PC-3 (cell line): Measurements from ENCODE around the gene SLC24A3. TPM values are rescaled to one million over a fixed set of nuclear protein-coding genes. Genes with fewer than 3 reads are reported as not detected.

Source experiments
- ATAC-seq: fragments of 200-7000 bp; cut with Tn5 transposase; 2 replicates; pipeline ENCODE4 v1.9.1; 2020; ENCODE audit warnings: mild to moderate bottlenecking, moderate library complexity
- BruUV-seq: library from RNA; stranded (reverse); fragments of 400-500 nt; replicated peaks from 2 replicates; lab custom pipeline; 2021; lab: Mats Ljungman, UMichigan
- CTCF ChIA-PET: fragments of 300-600 bp; sonication (Branson Sonifier 250); formaldehyde crosslinking; loops from one replicate; lab custom pipeline; 2022; ENCODE audit warnings: antibody characterized with exemption; lab: Charles Lee
- POLR2A ChIA-PET: fragments of 300-600 bp; sonication (Branson Sonifier 250); formaldehyde crosslinking; loops from one replicate; lab custom pipeline; 2022; ENCODE audit warnings: antibody characterized with exemption; ENCODE audit not compliant: unreplicated experiment; lab: Charles Lee
- DNase-seq: peaks from one replicate; pipeline ENCODE4 v3.0.0-alpha.2; 2015
- H2AFZ ChIP-seq: fragments of 300-600 bp; sonication (generic); 2 replicates; pipeline ENCODE4 v1.6.0; 2016; ENCODE audit warnings: antibody characterized with exemption, low read length
- H3F3A ChIP-seq: fragments of 300-600 bp; sonication (generic); one replicate; pipeline ENCODE4 v1.6.0; 2017; ENCODE audit warnings: antibody characterized with exemption, low read length, control low read depth, mild to moderate bottlenecking; ENCODE audit not compliant: unreplicated experiment
- H3K27ac ChIP-seq: fragments of 300-600 bp; sonication (generic); 2 replicates; pipeline ENCODE4 v1.5.1; 2016; ENCODE audit warnings: mild to moderate bottlenecking, low read length
- H3K27me3 ChIP-seq: fragments of 300-600 bp; sonication (generic); 2 replicates; pipeline ENCODE4 v1.6.1; 2016; ENCODE audit warnings: low read length, mixed read lengths
- H3K36me3 ChIP-seq: fragments of 300-600 bp; sonication (generic); 2 replicates; pipeline ENCODE4 v1.6.1; 2016; ENCODE audit warnings: low read depth, mixed run types, low read length, mixed read lengths
- H3K4me1 ChIP-seq: fragments of 300-600 bp; sonication (generic); 2 replicates; pipeline ENCODE4 v1.5.1; 2016; ENCODE audit warnings: low read length; ENCODE audit not compliant: insufficient read depth
- H3K4me2 ChIP-seq: fragments of 300-600 bp; sonication (generic); 2 replicates; pipeline ENCODE4 v1.6.0; 2016; ENCODE audit warnings: low read length
- H3K4me3 ChIP-seq: fragments of 300-600 bp; sonication (generic); 2 replicates; pipeline ENCODE4 v1.5.1; 2016; ENCODE audit warnings: mild to moderate bottlenecking, low read length, mixed read lengths
- H3K79me2 ChIP-seq: fragments of 300-600 bp; sonication (generic); 2 replicates; pipeline ENCODE4 v1.6.1; 2017; ENCODE audit warnings: low read length, mixed read lengths
- H3K9ac ChIP-seq: fragments of 300-600 bp; sonication (generic); 2 replicates; pipeline ENCODE4 v1.6.0; 2016; ENCODE audit warnings: mild to moderate bottlenecking, low read length
- H3K9me2 ChIP-seq: fragments of 300-600 bp; sonication (generic); replicated peaks from 2 replicates; pipeline ENCODE4 v1.6.1; 2016; ENCODE audit warnings: mixed run types, low read length, mixed read lengths
- H3K9me3 ChIP-seq: fragments of 300-600 bp; sonication (generic); 2 replicates; pipeline ENCODE4 v1.6.1; 2016; ENCODE audit warnings: low read length, mixed read lengths
- H4K20me1 ChIP-seq: fragments of 300-600 bp; sonication (generic); 2 replicates; pipeline ENCODE4 v1.6.1; 2016; ENCODE audit warnings: low read length, mixed read lengths
- CTCF ChIP-seq: fragments of 300-600 bp; sonication (generic); conservative IDR thresholded peaks from 2 replicates; pipeline ENCODE4 v1.5.1; 2017; ENCODE audit warnings: antibody characterized with exemption, low read depth, mild to moderate bottlenecking, low read length
- EZH2 ChIP-seq: fragments of 300-600 bp; sonication (generic); IDR thresholded peaks from one replicate; pipeline ENCODE4 v1.6.1; 2017; ENCODE audit warnings: antibody characterized with exemption, mild to moderate bottlenecking, low read length; ENCODE audit not compliant: unreplicated experiment
- EZH2phosphoT487 ChIP-seq: fragments of 300-600 bp; sonication (generic); IDR thresholded peaks from 2 replicates; pipeline ENCODE4 v1.6.1; 2018; ENCODE audit warnings: mild to moderate bottlenecking, antibody characterized with exemption, low read length, borderline replicate concordance
- intact Hi-C: fragments of 100-400 bp; cut with micrococcal nuclease; formaldehyde crosslinking; loops from 2 replicates; pipeline ENCODE4 v1.9.0; 2023
- total RNA-seq: library from RNA; depleted of rRNA; stranded (reverse); fragments of >200 nt; gene quantifications from 2 replicates; pipeline ENCODE4 v1.2.3, GENCODE V29; 2014

The SLC24A3 gene
- total RNA-seq, 1 experiment from 2014 or later, result 0.11 TPM

- no peak for ATAC-seq
- no peak for TF ChIP-seq CTCF
- no peak for TF ChIP-seq EZH2
- TF ChIP-seq EZH2phosphoT487, result no peak
- Histone ChIP-seq H3K4me1 (no peaks in the 10 kb centered on the region), H4K20me1 (no peaks in the 10 kb centered on the region), H3K27me3 (peaks cover 28% of the 10 kb centered on the region), H3F3A (no peaks in the 10 kb centered on the region), H2AFZ (no peak overlapping the region), H3K9me2 (no peaks in the 10 kb centered on the region), H3K9ac (no peak overlapping the region), H3K27ac (no peak overlapping the region), H3K79me2 (no peaks in the 10 kb centered on the region), H3K36me3 (no peaks in the 10 kb centered on the region), H3K9me3 (no peaks in the 10 kb centered on the region), H3K4me3 (no peak overlapping the region), H3K4me2 (no peak overlapping the region)
- no TSS peak for BruUV-seq
- DNase-seq, result no peak
- CTCF ChIA-PET, result no interaction called here
- POLR2A ChIA-PET, result no interaction called here
- intact Hi-C loops, result no loop called here
Observed at GRCh38 chr20:19482726-19483125, 270.3 kb downstream of the SLC24A3 start.

- TF ChIP-seq CTCF, result no peak
- TF ChIP-seq EZH2phosphoT487, result no peak
- TF ChIP-seq EZH2, result no peak
- H3K9me3 ChIP-seq, result no peaks in the 10 kb centered on the region
- no peak overlapping the region for H3K9ac ChIP-seq
- H3K27me3 ChIP-seq, result peaks cover 27% of the 10 kb centered on the region
- no peak overlapping the region for H2AFZ ChIP-seq
- H3K4me3 ChIP-seq, result no peak overlapping the region
- no peak overlapping the region for H3K4me2 ChIP-seq
- intact Hi-C loops, result no loop called here
- ATAC-seq, result no peak
- no peaks in the 10 kb centered on the region for H3F3A ChIP-seq
- DNase-seq, result no peak
- H3K79me2 ChIP-seq, result no peaks in the 10 kb centered on the region
- H3K9me2 ChIP-seq, result no peaks in the 10 kb centered on the region
- no peaks in the 10 kb centered on the region for H3K36me3 ChIP-seq
- ChIA-PET POLR2A (no interaction called here), CTCF (no interaction called here)
- H3K4me1 ChIP-seq, result no peaks in the 10 kb centered on the region
- no peak overlapping the region for H3K27ac ChIP-seq
- no TSS peak for BruUV-seq
- H4K20me1 ChIP-seq, result no peaks in the 10 kb centered on the region
Observed at GRCh38 chr20:19483309-19483708, 270.9 kb downstream of the SLC24A3 start.

GRCh38 chr20:19486446-19486845, 274.0 kb downstream of the SLC24A3 start:
- ChIA-PET POLR2A (no interaction called here), CTCF (no interaction called here)
- no peak overlapping the region for H3K4me3 ChIP-seq
- intact Hi-C loops, result no loop called here
- no TSS peak for BruUV-seq
- H3F3A ChIP-seq, result no peaks in the 10 kb centered on the region
- no peak overlapping the region for H2AFZ ChIP-seq
- H3K27me3 ChIP-seq, result peaks cover 42% of the 10 kb centered on the region
- ATAC-seq (no peak), DNase-seq (no peak)
- no peaks in the 10 kb centered on the region for H3K9me2 ChIP-seq
- H3K9ac ChIP-seq, result no peak overlapping the region
- no peaks in the 10 kb centered on the region for H3K9me3 ChIP-seq
- no peak overlapping the region for H3K4me2 ChIP-seq
- no peaks in the 10 kb centered on the region for H3K36me3 ChIP-seq
- H4K20me1 ChIP-seq, result no peaks in the 10 kb centered on the region
- no peak for TF ChIP-seq EZH2
- TF ChIP-seq EZH2phosphoT487, result no peak
- TF ChIP-seq CTCF, result no peak
- H3K4me1 ChIP-seq, result no peaks in the 10 kb centered on the region
- H3K27ac ChIP-seq, result no peak overlapping the region
- no peaks in the 10 kb centered on the region for H3K79me2 ChIP-seq
